WERI-Rb-1 (cell line): ENCODE data around the gene ABHD17A.
"Not testable (repeated sequence)": the region's sequence is repeated elsewhere in the genome, so short reads cannot be mapped to it uniquely, and the experiment has no call there.

Source experiments
- DNase-seq: peaks from one replicate; pipeline ENCODE4 v3.0.0-alpha.2; 2020
- H3K27ac ChIP-seq: fragments of 250-450 bp; sonication (Bioruptor Pico); 2 replicates; pipeline ENCODE4 v1.5.1; 2020; ENCODE audit warnings: mild to moderate bottlenecking, moderate library complexity
- H3K27me3 ChIP-seq: fragments of 250-450 bp; sonication (Bioruptor Pico); 2 replicates; pipeline ENCODE4 v1.5.1; 2021; ENCODE audit warnings: mild to moderate bottlenecking, low read depth, moderate library complexity; ENCODE audit not compliant: insufficient read depth, severe bottlenecking
- H3K36me3 ChIP-seq: fragments of 250-450 bp; sonication (Bioruptor Pico); 2 replicates; pipeline ENCODE4 v1.5.1; 2020; ENCODE audit warnings: mild to moderate bottlenecking, moderate library complexity
- H3K4me3 ChIP-seq: 2 replicates; pipeline ENCODE4 v1.5.1; 2011; ENCODE audit warnings: low read depth, mild to moderate bottlenecking, control low read depth, low read length
- H3K9me3 ChIP-seq: fragments of 250-450 bp; sonication (Bioruptor Pico); 2 replicates; pipeline ENCODE4 v1.5.1; 2021; ENCODE audit warnings: mild to moderate bottlenecking, moderate library complexity; ENCODE audit not compliant: severe bottlenecking
- TF ChIP-seq, protein P1 (sequence below): IDR thresholded peaks from 2 replicates; pipeline ENCODE4 v1.5.1; 2011; ENCODE audit warnings: low read depth, mild to moderate bottlenecking, control low read depth, inconsistent platforms, low read length

The ABHD17A gene

DNA sequence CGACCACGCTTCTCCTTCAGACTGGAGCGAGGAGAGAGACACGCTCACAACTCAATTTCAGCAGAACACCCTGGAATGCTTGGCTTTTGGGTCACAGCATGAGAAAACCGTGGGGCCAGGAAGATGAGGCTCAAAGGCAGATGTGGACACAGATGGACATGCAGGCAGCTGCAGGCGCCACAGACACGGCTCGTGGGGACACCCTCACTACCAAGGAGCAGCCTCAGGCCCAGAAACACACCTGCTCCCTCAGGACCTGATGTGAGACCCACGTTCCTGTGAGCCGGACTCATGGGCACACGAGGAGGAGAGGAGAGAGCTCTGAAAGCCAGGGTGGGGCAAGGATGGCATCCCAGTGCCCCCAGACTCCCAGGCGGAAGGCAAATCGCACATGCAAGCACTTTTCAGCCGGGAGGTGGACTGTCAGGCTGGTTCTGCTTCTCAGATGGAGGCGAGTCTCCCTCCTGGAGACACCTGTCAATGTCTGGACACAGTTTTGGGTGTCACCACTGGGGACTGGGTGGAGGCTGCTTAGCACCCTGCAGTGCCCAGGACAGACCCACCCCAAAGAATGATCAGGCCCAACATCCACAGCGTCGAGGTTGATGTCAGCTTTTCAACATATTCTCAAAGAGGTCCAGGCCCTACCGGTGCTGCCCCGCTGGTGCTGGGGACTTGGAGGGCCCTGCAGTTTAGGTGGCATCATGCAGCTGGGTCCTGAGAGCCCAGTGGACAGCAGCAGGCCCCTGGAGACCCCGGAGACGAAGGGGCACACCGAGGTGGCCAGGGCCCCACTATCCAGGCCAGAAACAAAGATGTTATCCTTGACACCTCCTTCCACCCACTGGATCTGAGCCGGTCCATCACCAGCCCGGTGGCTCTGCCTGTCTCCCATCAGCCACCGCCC is 2.3 kb downstream of the ABHD17A start:
- TF ChIP-seq, protein P1, sequence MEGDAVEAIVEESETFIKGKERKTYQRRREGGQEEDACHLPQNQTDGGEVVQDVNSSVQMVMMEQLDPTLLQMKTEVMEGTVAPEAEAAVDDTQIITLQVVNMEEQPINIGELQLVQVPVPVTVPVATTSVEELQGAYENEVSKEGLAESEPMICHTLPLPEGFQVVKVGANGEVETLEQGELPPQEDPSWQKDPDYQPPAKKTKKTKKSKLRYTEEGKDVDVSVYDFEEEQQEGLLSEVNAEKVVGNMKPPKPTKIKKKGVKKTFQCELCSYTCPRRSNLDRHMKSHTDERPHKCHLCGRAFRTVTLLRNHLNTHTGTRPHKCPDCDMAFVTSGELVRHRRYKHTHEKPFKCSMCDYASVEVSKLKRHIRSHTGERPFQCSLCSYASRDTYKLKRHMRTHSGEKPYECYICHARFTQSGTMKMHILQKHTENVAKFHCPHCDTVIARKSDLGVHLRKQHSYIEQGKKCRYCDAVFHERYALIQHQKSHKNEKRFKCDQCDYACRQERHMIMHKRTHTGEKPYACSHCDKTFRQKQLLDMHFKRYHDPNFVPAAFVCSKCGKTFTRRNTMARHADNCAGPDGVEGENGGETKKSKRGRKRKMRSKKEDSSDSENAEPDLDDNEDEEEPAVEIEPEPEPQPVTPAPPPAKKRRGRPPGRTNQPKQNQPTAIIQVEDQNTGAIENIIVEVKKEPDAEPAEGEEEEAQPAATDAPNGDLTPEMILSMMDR: no peak
- no peak overlapping the region for H3K4me3 ChIP-seq

DNA sequence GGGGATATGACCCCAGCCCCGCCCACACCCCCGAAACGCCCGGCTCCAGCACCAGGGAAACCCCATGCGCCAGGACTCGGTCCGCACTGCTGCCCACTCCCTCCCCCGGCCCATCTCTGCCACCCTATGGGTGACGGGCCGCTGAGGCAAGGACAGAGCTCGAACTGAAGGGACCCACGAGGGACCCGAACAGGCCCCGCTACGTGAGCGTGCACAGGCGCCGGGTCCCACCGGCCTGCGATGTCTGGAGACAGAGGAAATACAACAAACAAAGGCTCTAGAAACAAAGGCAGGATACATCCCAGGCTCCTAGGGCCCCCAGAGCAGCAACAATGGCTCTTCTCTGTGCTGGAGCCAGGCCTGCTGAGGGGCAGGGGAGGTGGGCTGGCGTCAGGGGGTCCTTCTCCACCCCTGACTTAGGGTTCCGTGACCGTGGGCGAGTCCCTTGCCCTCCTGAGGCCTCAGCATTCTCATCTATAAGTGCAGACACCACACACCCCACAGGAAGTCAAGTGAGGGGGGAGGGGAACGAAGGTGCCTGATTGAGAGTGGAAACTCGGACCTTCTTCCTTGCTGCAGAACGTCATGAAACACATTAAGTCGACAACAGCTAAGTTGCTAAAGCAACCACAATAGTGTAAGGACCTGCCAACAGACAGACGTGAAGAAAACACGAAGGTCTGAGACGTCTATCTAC is 3.1 kb downstream of the ABHD17A start:
- no peak overlapping the region for H3K27ac ChIP-seq
- H3K36me3 ChIP-seq: no peaks in the 10 kb centered on the region
- no peak for DNase-seq
- TF ChIP-seq, protein P1: no peak
- no peaks in the 10 kb centered on the region for H3K9me3 ChIP-seq
- no peaks in the 10 kb centered on the region for H3K27me3 ChIP-seq
- no peak overlapping the region for H3K4me3 ChIP-seq

More for the DNA sequence above, 2.3 kb downstream of the ABHD17A start:
- Histone ChIP-seq H3K27ac (no peak overlapping the region), H3K27me3 (no peaks in the 10 kb centered on the region), H3K36me3 (no peaks in the 10 kb centered on the region), H3K9me3 (no peaks in the 10 kb centered on the region)
- DNase-seq: no peak

DNA sequence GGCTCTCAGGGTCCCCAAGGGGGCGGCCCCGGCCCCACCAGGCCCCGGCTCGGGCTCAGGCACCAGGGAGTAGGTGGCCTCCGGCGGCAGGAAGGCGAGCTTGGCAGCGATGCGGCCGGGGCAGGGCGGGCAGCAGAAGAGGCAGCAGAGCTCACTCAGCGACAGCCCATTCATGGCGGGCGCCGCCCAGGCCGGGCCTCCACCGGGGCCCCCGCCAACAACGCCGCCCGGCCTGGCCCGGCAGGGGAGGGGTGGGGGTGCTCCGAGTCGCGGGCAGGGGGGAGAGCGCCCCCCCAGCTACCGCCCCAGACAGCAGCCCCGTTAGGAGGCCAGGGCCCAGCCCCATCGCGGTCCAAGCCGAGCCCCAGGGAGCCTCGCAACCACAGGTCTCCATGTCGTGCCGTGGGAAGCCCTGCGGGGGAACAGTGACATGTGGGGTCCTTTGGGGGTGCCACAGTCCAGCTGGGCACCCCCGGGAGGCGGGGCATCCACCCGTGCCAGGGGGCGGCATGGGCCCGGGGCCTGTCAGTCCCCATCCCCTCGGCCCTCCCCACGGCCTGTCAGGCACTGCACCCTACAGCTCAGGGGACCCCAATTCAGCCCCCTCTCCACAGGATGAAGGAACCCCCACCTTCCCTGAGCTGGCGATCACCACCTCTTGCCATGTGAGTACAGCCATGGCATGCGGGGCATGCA is 3.8 kb downstream of the ABHD17A start:
- not testable (repeated sequence) for DNase-seq

DNA sequence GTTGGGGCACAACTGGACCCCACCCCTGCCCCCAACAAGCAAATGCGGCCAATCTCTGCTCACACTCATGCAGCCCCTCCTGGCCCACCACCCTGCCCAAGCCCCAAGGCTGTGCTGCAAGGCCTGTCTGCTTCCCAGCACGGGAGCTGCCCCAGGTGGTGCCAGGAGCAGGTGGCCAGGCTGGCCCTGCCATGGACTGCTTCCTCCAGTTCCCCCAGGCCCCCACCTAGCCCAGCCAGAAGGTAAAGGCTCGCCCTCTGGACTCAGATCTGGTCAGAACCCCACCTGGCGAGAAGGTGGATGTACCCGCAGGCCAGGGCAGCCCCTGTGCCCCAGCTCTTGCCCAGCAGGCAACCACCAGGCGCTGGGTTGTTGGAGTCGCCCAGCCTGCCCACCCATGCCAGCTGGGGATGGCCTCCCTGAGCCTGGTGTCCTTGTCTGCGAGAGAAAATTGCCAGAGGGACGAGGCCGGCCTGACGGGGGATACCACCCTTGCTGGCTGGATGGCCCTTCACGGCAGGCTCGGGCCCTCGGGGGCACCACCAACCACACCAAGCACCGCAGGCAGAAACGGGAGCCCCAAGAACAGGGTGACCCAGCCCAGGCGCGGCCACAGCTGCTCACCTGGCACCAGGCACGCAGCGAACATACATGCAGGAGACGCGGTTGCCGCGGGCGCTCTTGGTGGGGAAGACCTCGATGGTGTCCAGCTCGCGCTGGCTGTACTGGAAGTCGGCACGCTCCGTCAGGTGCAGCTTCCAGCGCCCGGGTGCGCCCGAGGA is 4.5 kb downstream of the ABHD17A start:
- DNase-seq: no peak
- H3K27me3 ChIP-seq: no peaks in the 10 kb centered on the region
- no peaks in the 10 kb centered on the region for H3K9me3 ChIP-seq
- TF ChIP-seq, protein P1: no peak
- no peak overlapping the region for H3K4me3 ChIP-seq
- H3K27ac ChIP-seq: no peak overlapping the region
- no peaks in the 10 kb centered on the region for H3K36me3 ChIP-seq

More for the DNA sequence above, 3.8 kb downstream of the ABHD17A start:
- not testable (repeated sequence) for H3K27ac ChIP-seq, H3K27me3 ChIP-seq, H3K36me3 ChIP-seq, H3K4me3 ChIP-seq, H3K9me3 ChIP-seq

DNA sequence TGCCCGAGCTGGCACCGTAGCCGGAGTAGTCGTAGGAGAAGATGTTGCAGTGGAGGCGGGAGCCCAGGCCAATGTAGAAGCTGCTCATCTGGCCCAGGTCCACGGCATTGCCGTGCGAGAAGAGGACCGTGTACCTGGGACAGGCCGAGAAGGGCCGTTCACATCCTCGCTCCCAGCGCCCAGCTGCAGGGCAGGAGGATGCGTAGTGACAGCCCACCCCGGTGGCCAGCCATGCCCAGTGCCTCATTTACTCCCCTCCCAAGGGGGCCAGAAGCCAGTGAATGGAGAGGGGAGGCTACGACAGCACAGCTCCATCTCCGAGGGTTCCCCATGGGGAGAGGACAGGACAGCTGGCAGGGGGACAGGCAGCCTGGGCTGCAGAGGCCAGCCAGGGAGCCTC is 5.3 kb downstream of the ABHD17A start:
- H3K27ac ChIP-seq, H3K36me3 ChIP-seq, DNase-seq, H3K9me3 ChIP-seq, H3K4me3 ChIP-seq, H3K27me3 ChIP-seq: not testable (repeated sequence)

DNA sequence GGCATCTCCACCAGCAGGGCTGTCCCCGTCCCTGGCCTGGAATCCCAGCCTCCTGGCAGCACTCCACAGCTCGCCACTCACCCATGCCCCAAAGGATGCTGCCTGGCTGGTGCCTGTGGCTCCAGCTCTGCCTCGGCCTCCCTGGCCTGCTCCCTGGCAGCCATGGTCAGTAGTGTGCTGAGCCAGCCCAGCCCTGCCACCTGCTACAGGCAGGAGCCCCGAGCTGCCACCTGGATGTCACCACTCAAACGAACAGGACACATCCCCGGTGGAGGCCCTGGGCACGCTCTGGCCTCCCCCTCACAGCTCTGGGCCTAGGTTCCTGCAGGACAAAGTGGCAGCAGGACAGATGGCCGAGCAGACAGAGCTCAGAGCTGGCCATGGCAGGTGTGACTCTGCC is 6.7 kb downstream of the ABHD17A start:
- H3K4me3 ChIP-seq, H3K36me3 ChIP-seq, H3K27ac ChIP-seq, DNase-seq, H3K9me3 ChIP-seq, H3K27me3 ChIP-seq: not testable (repeated sequence)

DNA sequence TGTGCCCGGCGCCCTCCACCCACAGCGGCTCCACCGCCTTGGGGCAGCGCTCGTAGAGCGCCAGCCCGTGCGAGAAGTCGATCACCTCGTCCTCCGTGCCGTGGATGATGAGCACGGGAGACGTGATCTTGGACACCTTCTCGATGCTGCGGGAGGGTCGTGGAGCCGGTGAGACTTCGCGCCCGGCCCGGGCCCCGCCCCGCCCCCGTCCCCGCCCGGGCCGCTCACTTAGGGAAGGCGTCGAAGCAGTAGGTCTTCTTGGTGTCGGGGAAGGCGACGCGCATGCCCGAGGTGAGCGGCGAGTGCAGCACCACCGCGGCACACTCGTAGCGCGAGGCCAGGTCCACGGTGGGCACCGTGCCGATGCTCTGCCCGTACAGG is 8.0 kb downstream of the ABHD17A start:
- H3K27me3 ChIP-seq, H3K4me3 ChIP-seq, DNase-seq: not testable (repeated sequence)

More for the DNA sequence above, 8.0 kb downstream of the ABHD17A start:
- peaks cover 11% of the 10 kb centered on the region for H3K36me3 ChIP-seq
- H3K27ac ChIP-seq, H3K9me3 ChIP-seq: not testable (repeated sequence)
